ENCODE data around the gene BCAS1. TPM values are rescaled to one million over a fixed set of nuclear protein-coding genes. Genes with fewer than 3 reads are reported as not detected.

Gene BCAS1
- total and polyA plus RNA-seq, 2 donors: 0.38 to 1.5 TPM

DNA sequence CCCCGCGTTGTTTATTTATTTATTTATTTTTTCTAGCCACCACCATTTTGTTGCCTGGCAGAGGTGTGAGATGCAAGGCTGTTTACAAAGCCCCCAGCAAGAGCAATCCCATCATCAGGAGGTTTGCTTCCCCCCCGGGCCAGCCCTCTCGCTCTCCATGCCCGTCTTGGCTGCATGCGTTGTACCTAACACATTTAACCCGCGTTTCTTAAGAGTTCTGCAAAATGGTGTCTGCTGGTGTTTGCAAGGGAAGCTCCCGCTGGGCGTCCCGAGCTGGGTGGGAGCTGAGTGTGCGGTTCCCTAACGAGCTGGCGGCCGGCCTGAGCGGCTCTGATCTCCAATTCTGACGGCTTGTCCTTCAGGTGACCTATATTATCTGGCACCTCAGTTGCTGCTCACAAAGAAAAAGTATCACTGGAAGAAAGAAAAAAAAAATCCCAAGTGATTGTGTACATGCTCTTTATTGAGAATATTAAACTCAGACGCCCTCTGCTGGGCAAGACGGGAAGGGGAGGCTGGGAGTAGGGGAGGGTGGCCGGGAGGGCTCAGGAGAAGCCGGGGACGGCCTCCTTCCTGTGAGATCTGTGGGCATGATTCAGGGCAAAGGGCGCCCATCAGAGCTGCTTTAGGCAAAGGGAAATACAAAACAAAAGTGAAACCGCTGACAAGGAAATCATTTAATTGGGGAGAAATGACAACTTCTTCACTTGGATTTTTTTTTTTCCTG is 154.8 kb downstream of the BCAS1 start:
- H3K4me1 ChIP-seq (ENCODE audit: control insufficient read depth in 2 of 2, insufficient read depth in 2 of 2, low read length in 2 of 2): peaks cover 11 to 27% of the 10 kb centered on the region in 2 donors
- no peaks in the 10 kb centered on the region for H3K36me3 ChIP-seq (ENCODE audit: control insufficient read depth in 2 of 2, insufficient read depth in 2 of 2, low read length in 1 of 2)
- H3K9me3 ChIP-seq (ENCODE audit: control insufficient read depth in 2 of 2, insufficient read depth in 1 of 2, low read length in 1 of 2): peaks cover 0 to 8% of the 10 kb centered on the region in 2 donors
- H3K27me3 ChIP-seq (ENCODE audit: control insufficient read depth in 2 of 2, insufficient read depth in 1 of 2, low read length in 1 of 2): no peaks in the 10 kb centered on the region
- WGBS: under 1% methylated on average over 24 of the region's 24 CpGs
- peak; percentile 78 to 97 (median 94) for DNase-seq (ENCODE audit: low read depth in 6 of 9, low spot score in 9 of 9)
- H3K4me3 ChIP-seq (ENCODE audit: low read length in 2 of 2): peak overlapping the region; percentile 67 to 81
- peak overlapping the region; percentile 91 to 96 for H3K27ac ChIP-seq (ENCODE audit: low read depth in 1 of 2, low read length in 1 of 2)

DNA sequence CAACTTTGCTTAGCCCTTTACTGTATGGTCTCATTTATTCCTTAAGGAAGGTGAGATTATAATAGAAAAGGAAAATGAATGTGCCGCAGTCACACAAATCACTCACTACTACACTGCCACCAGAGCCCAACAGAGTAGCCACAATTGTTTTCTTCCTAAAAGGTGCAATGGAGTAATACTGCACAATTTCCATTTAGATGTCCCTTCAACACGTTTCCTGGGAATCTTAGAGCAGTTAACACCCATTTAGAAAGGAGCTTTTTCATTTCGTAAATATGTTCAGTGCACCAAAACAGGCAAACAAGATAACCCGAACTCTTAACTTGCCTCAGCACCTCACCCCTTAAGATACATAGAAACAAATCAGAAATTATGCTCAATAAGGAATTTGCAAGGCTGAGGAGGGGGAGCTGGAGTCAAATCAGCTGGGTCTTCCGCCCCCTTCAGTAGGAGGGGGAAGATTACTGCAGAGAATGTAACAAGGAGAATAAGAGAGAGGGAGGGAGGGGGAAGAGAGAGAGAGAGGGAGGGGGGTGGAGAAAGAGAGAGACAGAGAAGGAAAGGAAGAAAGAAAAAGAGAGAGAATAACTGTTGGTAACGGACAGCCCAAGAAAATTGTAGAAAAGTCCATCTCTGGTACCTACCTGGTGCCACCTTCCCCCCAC is 155.5 kb downstream of the BCAS1 start:
- Histone ChIP-seq H3K27me3 (ENCODE audit: control insufficient read depth in 2 of 2, insufficient read depth in 1 of 2, low read length in 1 of 2) (no peaks in the 10 kb centered on the region), H3K9me3 (ENCODE audit: control insufficient read depth in 2 of 2, insufficient read depth in 1 of 2, low read length in 1 of 2) (peaks cover 0 to 15% of the 10 kb centered on the region in 2 donors), H3K4me1 (ENCODE audit: control insufficient read depth in 2 of 2, insufficient read depth in 2 of 2, low read length in 2 of 2) (peaks cover 11 to 27% of the 10 kb centered on the region in 2 donors), H3K36me3 (ENCODE audit: control insufficient read depth in 2 of 2, insufficient read depth in 2 of 2, low read length in 1 of 2) (no peaks in the 10 kb centered on the region), H3K4me3 (ENCODE audit: low read length in 2 of 2) (peak overlapping the region; percentile 67 to 81), H3K27ac (ENCODE audit: low read depth in 1 of 2, low read length in 1 of 2) (peak overlapping the region; percentile 91 to 96)
- WGBS: 53% methylated on average over 6 of the region's 6 CpGs
- DNase-seq (ENCODE audit: low read depth in 6 of 9, low spot score in 9 of 9): peak in 3 of 9 donors; percentile 37 to 78 (median 49)

DNA sequence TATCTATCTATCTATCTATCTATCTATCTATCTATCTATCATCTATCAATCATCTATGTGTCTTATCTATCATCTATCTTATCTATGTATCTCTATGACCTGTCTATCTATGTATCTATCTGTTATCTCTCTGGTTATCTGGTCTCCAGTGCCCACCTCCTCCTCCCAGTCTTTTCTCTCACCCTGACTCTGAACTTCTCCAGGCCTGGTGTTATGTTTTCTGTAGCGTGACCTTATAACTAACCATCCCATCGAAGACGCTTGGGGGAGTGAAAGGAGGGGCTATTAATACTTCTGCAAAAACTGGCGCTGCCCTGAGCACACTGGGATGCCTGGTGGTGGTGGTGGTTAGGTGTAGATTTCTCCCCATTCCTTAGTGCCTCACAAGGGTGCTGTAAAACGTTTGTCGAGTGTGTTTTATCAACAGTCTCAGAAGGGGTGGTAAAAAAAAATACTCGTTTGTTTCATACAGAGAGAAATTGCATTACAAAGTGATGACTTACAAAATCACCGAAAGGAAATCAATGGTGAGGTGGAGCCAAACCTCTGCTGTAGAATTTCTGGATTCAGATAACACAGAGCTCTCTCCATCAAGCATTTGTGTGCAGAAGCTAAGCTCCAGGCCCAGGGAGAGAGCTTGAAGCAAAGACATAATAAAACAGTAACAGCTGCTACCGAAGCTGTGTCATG is 156.2 kb downstream of the BCAS1 start:
- peak in 1 of 9 donors; percentile 28 for DNase-seq (ENCODE audit: low read depth in 6 of 9, low spot score in 9 of 9)
- Histone ChIP-seq H3K27me3 (ENCODE audit: control insufficient read depth in 2 of 2, insufficient read depth in 1 of 2, low read length in 1 of 2) (no peaks in the 10 kb centered on the region), H3K4me1 (ENCODE audit: control insufficient read depth in 2 of 2, insufficient read depth in 2 of 2, low read length in 2 of 2) (peaks cover 11 to 27% of the 10 kb centered on the region in 2 donors), H3K36me3 (ENCODE audit: control insufficient read depth in 2 of 2, insufficient read depth in 2 of 2, low read length in 1 of 2) (no peaks in the 10 kb centered on the region), H3K4me3 (ENCODE audit: low read length in 2 of 2) (no peak overlapping the region), H3K9me3 (ENCODE audit: control insufficient read depth in 2 of 2, insufficient read depth in 1 of 2, low read length in 1 of 2) (peaks cover 0 to 17% of the 10 kb centered on the region in 2 donors), H3K27ac (ENCODE audit: low read depth in 1 of 2, low read length in 1 of 2) (peak overlapping the region in 1 of 2 donors; percentile 91)
- 65% methylated on average over 9 of the region's 9 CpGs for WGBS

DNA sequence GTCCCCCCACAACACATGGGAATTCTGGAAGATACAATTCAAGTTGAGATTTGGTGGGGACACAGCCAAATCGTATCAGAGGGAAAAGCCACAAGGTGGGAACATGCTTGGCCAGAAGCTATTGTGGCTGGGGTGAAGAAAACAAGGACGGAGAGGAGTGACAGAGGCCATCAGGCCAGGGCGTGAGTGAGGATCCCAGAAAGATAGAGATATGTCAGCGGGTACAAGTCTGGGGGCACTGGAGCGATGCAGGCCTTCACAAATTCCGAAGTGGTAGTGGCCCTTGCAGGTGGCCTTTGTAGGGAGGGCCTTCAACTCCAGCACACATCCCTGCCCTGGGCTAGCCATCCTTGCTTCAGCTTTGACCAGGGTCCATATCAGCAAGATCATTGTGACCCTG is 159.1 kb downstream of the BCAS1 start:
- peaks cover 11 to 35% of the 10 kb centered on the region in 2 donors for H3K4me1 ChIP-seq (ENCODE audit: control insufficient read depth in 2 of 2, insufficient read depth in 2 of 2, low read length in 2 of 2)
- 98% methylated on average over 6 of the region's 6 CpGs for WGBS
- no peak overlapping the region for H3K27ac ChIP-seq (ENCODE audit: low read depth in 1 of 2, low read length in 1 of 2)
- H3K4me3 ChIP-seq (ENCODE audit: low read length in 2 of 2): no peak overlapping the region
- H3K36me3 ChIP-seq (ENCODE audit: control insufficient read depth in 2 of 2, insufficient read depth in 2 of 2, low read length in 1 of 2): no peaks in the 10 kb centered on the region
- no peaks in the 10 kb centered on the region for H3K27me3 ChIP-seq (ENCODE audit: control insufficient read depth in 2 of 2, insufficient read depth in 1 of 2, low read length in 1 of 2)
- H3K9me3 ChIP-seq (ENCODE audit: control insufficient read depth in 2 of 2, insufficient read depth in 1 of 2, low read length in 1 of 2): peaks cover 0 to 17% of the 10 kb centered on the region in 2 donors
- DNase-seq (ENCODE audit: low read depth in 6 of 9, low spot score in 9 of 9): no peak

DNA sequence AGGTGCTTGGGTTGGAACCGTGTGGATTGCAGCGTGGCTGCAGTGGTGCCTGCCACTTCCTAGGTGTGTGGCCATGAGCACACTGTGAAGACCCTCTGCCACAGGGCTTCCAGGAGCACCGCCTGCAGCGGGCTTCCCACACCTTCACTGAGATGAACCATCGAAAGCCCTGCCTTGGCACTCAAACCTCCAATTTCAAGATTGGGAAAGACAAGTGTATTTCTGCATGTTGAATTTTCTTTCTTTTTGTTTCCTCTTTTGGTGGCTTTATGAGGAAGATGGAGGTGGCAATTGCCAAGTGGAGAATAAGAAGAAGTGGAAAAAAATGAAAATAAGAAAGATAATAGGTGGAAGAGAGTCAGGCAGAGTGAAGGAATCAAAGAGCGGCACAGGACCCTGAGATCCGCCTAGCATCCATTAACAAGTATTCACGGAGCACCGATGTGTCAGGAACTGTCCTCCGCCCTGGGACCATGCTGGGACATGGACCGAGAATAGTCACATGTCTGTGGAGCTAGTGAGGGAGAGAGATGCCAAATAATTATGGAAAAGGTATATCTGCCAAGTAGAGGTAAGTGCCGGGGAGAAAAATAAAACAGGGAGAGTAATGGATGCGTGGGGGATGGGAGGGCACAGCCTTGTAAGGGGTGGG is 159.9 kb downstream of the BCAS1 start:
- Histone ChIP-seq H3K4me1 (ENCODE audit: control insufficient read depth in 2 of 2, insufficient read depth in 2 of 2, low read length in 2 of 2) (peaks cover 7 to 28% of the 10 kb centered on the region in 2 donors), H3K27ac (ENCODE audit: low read depth in 1 of 2, low read length in 1 of 2) (no peak overlapping the region), H3K27me3 (ENCODE audit: control insufficient read depth in 2 of 2, insufficient read depth in 1 of 2, low read length in 1 of 2) (no peaks in the 10 kb centered on the region), H3K9me3 (ENCODE audit: control insufficient read depth in 2 of 2, insufficient read depth in 1 of 2, low read length in 1 of 2) (peaks cover 0 to 17% of the 10 kb centered on the region in 2 donors), H3K36me3 (ENCODE audit: control insufficient read depth in 2 of 2, insufficient read depth in 2 of 2, low read length in 1 of 2) (no peaks in the 10 kb centered on the region), H3K4me3 (ENCODE audit: low read length in 2 of 2) (no peak overlapping the region)
- WGBS: 99% methylated on average over 13 of the region's 13 CpGs
- DNase-seq (ENCODE audit: low read depth in 6 of 9, low spot score in 9 of 9): no peak

DNA sequence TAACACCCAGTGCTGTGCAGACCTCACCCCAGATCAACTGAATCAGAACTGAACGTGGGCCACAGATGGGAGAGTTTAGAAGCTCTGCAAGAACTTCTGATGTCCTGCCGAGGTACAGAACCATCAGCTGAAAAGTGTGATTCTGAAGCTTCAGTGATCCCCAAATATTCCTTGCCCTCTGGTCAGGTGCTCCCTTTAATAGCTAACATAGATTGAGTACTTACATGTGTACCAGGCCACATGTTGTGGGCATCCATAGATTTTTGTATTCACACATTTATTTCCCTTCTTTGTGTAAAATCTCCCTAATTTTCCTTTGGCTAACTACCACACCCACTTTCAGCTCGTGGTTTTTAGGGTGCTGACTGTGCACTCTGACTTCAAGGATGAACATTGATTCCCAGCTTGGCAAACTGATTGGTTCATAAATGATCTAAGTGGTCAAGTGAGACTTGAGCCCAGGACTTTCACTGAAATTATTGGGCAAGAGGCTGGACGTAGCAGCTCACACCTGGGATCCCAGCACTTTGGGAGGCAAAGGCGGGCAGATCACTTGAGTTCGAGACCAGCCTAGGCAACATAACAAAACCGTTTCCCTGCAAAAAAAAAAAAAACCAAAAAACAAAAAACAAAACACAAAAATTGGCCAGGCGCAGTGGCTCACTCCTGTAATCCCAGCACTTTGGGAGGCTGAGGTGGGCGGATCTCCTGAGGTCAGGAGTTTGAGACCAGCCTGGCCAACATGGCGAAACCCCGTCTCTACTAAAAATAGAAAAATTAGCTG is 162.2 kb downstream of the BCAS1 start:
- Histone ChIP-seq H3K4me1 (ENCODE audit: control insufficient read depth in 2 of 2, insufficient read depth in 2 of 2, low read length in 2 of 2) (peaks cover 0 to 14% of the 10 kb centered on the region in 2 donors), H3K27me3 (ENCODE audit: control insufficient read depth in 2 of 2, insufficient read depth in 1 of 2, low read length in 1 of 2) (no peaks in the 10 kb centered on the region), H3K9me3 (ENCODE audit: control insufficient read depth in 2 of 2, insufficient read depth in 1 of 2, low read length in 1 of 2) (peaks cover 0 to 17% of the 10 kb centered on the region in 2 donors), H3K36me3 (ENCODE audit: control insufficient read depth in 2 of 2, insufficient read depth in 2 of 2, low read length in 1 of 2) (no peaks in the 10 kb centered on the region), H3K4me3 (ENCODE audit: low read length in 2 of 2) (no peak overlapping the region), H3K27ac (ENCODE audit: low read depth in 1 of 2, low read length in 1 of 2) (no peak overlapping the region)
- 92% methylated on average over 11 of the region's 11 CpGs for WGBS
- DNase-seq (ENCODE audit: low read depth in 6 of 9, low spot score in 9 of 9): no peak

DNA sequence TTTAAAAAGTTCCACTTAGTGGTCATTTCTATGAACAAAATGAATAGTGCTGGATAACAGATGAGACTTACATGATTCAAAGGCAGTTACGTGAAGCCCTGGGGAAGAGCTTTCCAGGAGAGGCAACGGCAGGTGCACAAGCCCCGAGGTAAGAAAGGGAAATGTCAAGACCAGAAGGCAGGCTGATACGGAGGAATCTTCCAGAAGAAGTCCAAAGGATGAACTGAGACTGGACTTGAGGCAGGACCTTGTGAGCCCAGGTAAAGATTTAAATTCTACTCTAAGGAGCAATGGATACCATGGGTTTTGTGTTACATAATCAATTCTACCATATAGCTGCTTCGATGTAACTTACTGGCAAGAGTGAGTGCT is 164.6 kb downstream of the BCAS1 start:
- WGBS: 96% methylated on average over 5 of the region's 5 CpGs
- Histone ChIP-seq H3K9me3 (ENCODE audit: control insufficient read depth in 2 of 2, insufficient read depth in 1 of 2, low read length in 1 of 2) (peaks cover 0 to 11% of the 10 kb centered on the region in 2 donors), H3K36me3 (ENCODE audit: control insufficient read depth in 2 of 2, insufficient read depth in 2 of 2, low read length in 1 of 2) (no peaks in the 10 kb centered on the region), H3K4me1 (ENCODE audit: control insufficient read depth in 2 of 2, insufficient read depth in 2 of 2, low read length in 2 of 2) (peaks cover 0 to 14% of the 10 kb centered on the region in 2 donors), H3K4me3 (ENCODE audit: low read length in 2 of 2) (no peak overlapping the region), H3K27me3 (ENCODE audit: control insufficient read depth in 2 of 2, insufficient read depth in 1 of 2, low read length in 1 of 2) (no peaks in the 10 kb centered on the region), H3K27ac (ENCODE audit: low read depth in 1 of 2, low read length in 1 of 2) (no peak overlapping the region)
- DNase-seq (ENCODE audit: low read depth in 6 of 9, low spot score in 9 of 9): no peak

DNA sequence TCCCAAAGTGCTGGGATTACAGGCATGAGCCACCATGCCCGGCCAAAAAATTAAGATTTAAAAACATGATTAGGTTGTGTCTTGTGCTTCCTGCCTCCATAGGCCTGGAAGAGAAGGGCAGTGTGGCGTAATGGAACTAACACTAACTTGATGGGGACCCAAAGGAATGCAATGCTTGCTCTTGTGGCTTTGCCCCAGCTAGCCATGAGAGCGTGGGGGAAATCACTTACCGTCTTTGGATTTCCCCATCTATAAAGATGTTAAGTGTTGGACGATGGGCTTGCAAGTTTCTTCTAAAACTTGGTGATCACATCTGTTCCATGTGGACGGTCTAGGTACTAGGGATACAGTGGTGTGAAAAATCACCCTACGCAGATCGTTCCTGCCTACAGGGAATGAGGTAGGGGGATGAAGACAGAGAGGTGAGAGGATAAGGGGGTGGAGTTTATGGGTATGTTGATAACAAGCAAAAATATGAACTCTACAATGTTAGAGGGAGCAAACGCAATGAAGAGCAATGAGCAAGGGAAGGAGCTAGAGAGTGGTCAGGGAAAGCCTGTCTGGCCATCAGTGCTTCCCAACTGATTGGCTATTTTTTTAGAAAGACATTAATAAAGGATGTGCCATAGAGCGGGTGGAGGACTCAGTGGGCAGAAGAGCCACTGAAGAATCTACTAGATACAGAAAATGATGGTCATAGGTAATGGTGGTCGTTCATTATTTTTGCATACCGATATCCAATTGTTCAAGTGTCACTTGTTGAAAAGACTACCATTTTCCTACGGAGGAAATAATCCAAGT is 165.2 kb downstream of the BCAS1 start:
- Histone ChIP-seq H3K36me3 (ENCODE audit: control insufficient read depth in 2 of 2, insufficient read depth in 2 of 2, low read length in 1 of 2) (no peaks in the 10 kb centered on the region), H3K27me3 (ENCODE audit: control insufficient read depth in 2 of 2, insufficient read depth in 1 of 2, low read length in 1 of 2) (no peaks in the 10 kb centered on the region), H3K4me1 (ENCODE audit: control insufficient read depth in 2 of 2, insufficient read depth in 2 of 2, low read length in 2 of 2) (peaks cover 4 to 14% of the 10 kb centered on the region in 2 donors), H3K27ac (ENCODE audit: low read depth in 1 of 2, low read length in 1 of 2) (no peak overlapping the region), H3K9me3 (ENCODE audit: control insufficient read depth in 2 of 2, insufficient read depth in 1 of 2, low read length in 1 of 2) (peaks cover 0 to 5% of the 10 kb centered on the region in 2 donors), H3K4me3 (ENCODE audit: low read length in 2 of 2) (no peak overlapping the region)
- no peak for DNase-seq (ENCODE audit: low read depth in 6 of 9, low spot score in 9 of 9)
- WGBS: 96% methylated on average over 13 of the region's 13 CpGs

Data from thymus (tissue), 11 donors.